Small intestine (tissue), 7 donors: ENCODE results near the gene CPNE6. TPM values are rescaled to one million over a fixed set of nuclear protein-coding genes. Genes with fewer than 3 reads are reported as not detected.
A peak's percentile ranks its signal among the peaks of the same experiment; 100 is the strongest.

Experiments used
- DNase-seq, 2 donors: peaks; one replicate each; pipeline versions ENCODE4 v3.0.0 to v3.0.0-alpha.2; 2013
- FAIRE-seq: peaks from 2 replicates; lab custom pipeline; 2012; peaks lifted over from hg19 to GRCh38; lab: Jason Lieb, UNC
- H3K27ac ChIP-seq, 3 donors: one replicate each; pipeline ENCODE4 v1.5.1; 2013; ENCODE audit warnings: low read length in 2 of 3, mild to moderate bottlenecking in 2 of 3, control low read depth in 1 of 3, inconsistent platforms in 1 of 3, low read depth in 1 of 3, moderate library complexity in 1 of 3
- H3K27me3 ChIP-seq, 3 donors: one replicate each; pipeline ENCODE4 v1.6.1; 2013; ENCODE audit warnings: low read length in 3 of 3, inconsistent platforms in 1 of 3; ENCODE audit not compliant: control insufficient read depth in 3 of 3, insufficient read depth in 3 of 3
- H3K36me3 ChIP-seq, 3 donors: one replicate each; pipeline ENCODE4 v1.6.1; 2013; ENCODE audit warnings: low read length in 3 of 3, inconsistent platforms in 1 of 3, low read depth in 1 of 3, mild to moderate bottlenecking in 1 of 3, moderate library complexity in 1 of 3; ENCODE audit not compliant: control insufficient read depth in 3 of 3, insufficient read depth in 2 of 3
- H3K4me1 ChIP-seq, 3 donors: one replicate each; pipeline ENCODE4 v1.6.1; 2013; ENCODE audit warnings: low read length in 2 of 3, inconsistent platforms in 1 of 3, low read depth in 1 of 3, mild to moderate bottlenecking in 1 of 3, moderate library complexity in 1 of 3; ENCODE audit not compliant: control insufficient read depth in 3 of 3, insufficient read depth in 2 of 3
- H3K4me3 ChIP-seq, 3 donors: one replicate each; pipeline ENCODE4 v1.5.1; 2013; ENCODE audit warnings: low read length in 3 of 3, control low read depth in 1 of 3, inconsistent platforms in 1 of 3, low read depth in 1 of 3, mild to moderate bottlenecking in 1 of 3, moderate library complexity in 1 of 3
- H3K9me3 ChIP-seq, 2 donors: one replicate each; pipeline ENCODE4 v1.6.1; 2013; ENCODE audit warnings: low read depth in 1 of 2, low read length in 1 of 2; ENCODE audit not compliant: control insufficient read depth in 2 of 2, insufficient read depth in 1 of 2
- WGBS, 3 donors: extraction: QIAGEN DNeasy Blood & Tissue Kit; methylation state at CpG; one replicate each; pipeline ENCODE4 v1.1.7; 2013; 5-methylcytosine and 5-hydroxymethylcytosine counted together
- polyA plus RNA-seq, 4 donors: library from polyadenylated mRNA; stranded (reverse) in 3 of 4; unstranded in 1 of 4; fragments of 200-250 nt in 3 of 4; fragments of 120-200 nt in 1 of 4; gene quantifications; one replicate each; pipeline versions ENCODE4 v1.2.1 to v1.2.3, GENCODE V29; 2013
- donor health status: healthy with polysubstance abuse.
- donor health status: control.
- donor health status: control.
- donor health status: Bipolar disorder and iron deficiency.
- donor health status: healthy.

CPNE6 gene
- polyA plus RNA-seq, 4 donors: 0.03 to 10.7 (median 4.2) TPM

- no peaks in the 10 kb centered on the region for H3K36me3 ChIP-seq
- FAIRE-seq (no peak), DNase-seq (peak; percentile 56 to 77)
- no peaks in the 10 kb centered on the region for H3K27me3 ChIP-seq
- peaks cover 4 to 54% (median 16%) of the 10 kb centered on the region in 3 donors for H3K4me1 ChIP-seq
- no peak overlapping the region for H3K4me3 ChIP-seq
- peak overlapping the region; percentile 49 to 94 (median 66) for H3K27ac ChIP-seq
- H3K9me3 ChIP-seq: no peaks in the 10 kb centered on the region
- 36 to 61% (median 45%) methylated on average over 11 of the region's 11 CpGs for WGBS, 3 donors
Observed at GRCh38 chr14:24075485-24076301, 4.3 kb downstream of the CPNE6 start.

- WGBS, 3 donors: 69 to 87% (median 73%) methylated on average over 10 of the region's 10 CpGs
- Histone ChIP-seq H3K36me3 (no peaks in the 10 kb centered on the region), H3K27me3 (no peaks in the 10 kb centered on the region), H3K4me3 (no peak overlapping the region), H3K27ac (peak overlapping the region in 1 of 3 donors; percentile 94), H3K9me3 (no peaks in the 10 kb centered on the region), H3K4me1 (peaks cover 4 to 57% (median 16%) of the 10 kb centered on the region in 3 donors)
- no peak for DNase-seq
- FAIRE-seq: no peak
Observed at GRCh38 chr14:24076302-24076601, 4.9 kb downstream of the CPNE6 start.

DNA sequence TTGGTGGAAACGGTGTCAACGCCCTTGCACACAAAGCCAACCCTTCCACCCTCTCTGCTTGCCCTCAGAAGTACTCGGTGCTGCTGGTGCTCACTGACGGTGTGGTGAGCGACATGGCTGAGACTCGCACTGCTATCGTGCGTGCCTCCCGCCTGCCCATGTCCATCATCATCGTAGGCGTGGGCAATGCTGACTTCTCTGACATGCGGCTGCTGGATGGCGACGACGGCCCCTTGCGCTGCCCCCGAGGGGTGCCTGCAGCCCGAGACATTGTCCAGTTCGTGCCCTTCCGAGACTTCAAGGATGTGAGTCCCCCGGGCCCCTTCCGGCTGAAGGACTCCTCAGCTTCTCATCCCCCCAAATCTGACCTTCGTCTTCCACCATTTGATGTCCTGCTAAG, 5.7 kb downstream of the CPNE6 start:
- peaks cover 4 to 53% (median 18%) of the 10 kb centered on the region in 3 donors for H3K4me1 ChIP-seq
- no peaks in the 10 kb centered on the region for H3K36me3 ChIP-seq
- 93 to 96% (median 94%) methylated on average over 23 of the region's 23 CpGs for WGBS, 3 donors
- DNase-seq: no peak
- no peak for FAIRE-seq
- H3K9me3 ChIP-seq: no peaks in the 10 kb centered on the region
- no peak overlapping the region for H3K27ac ChIP-seq
- H3K4me3 ChIP-seq: no peak overlapping the region
- H3K27me3 ChIP-seq: no peaks in the 10 kb centered on the region

DNA sequence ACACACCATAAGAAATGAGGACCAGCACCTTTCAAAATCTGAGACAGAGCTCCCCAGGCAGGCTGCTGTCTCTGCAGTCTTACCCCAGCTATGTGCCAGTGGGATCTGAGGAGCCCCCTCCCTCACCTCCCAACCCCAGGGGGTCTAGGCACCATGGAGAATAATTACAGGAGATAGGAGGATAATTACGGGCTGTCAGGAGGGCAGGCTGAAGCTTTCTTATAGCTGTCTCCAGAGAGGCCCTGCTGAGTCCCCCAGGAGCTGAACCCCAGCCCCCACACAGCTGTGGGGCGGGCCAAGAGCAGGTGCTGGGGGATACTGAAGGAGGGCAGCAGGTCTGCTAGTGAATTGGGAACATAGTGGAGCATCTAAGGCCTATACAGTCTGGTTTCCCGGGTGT, 6.8 kb downstream of the CPNE6 start:
- no peak for DNase-seq
- H3K27ac ChIP-seq: no peak overlapping the region
- no peak for FAIRE-seq
- H3K9me3 ChIP-seq: no peaks in the 10 kb centered on the region
- WGBS, 3 donors: 79 to 88% (median 80%) methylated on average over 3 of the region's 3 CpGs
- H3K27me3 ChIP-seq: no peaks in the 10 kb centered on the region
- H3K36me3 ChIP-seq: no peaks in the 10 kb centered on the region
- H3K4me1 ChIP-seq: peaks cover 4 to 45% (median 20%) of the 10 kb centered on the region in 3 donors
- no peak overlapping the region for H3K4me3 ChIP-seq

GRCh38 chr14:24079491-24080141, 8.3 kb downstream of the CPNE6 start:
- 90 to 93% (median 91%) methylated on average over 9 of the region's 9 CpGs for WGBS, 3 donors
- no peak for FAIRE-seq
- H3K27me3 ChIP-seq: no peaks in the 10 kb centered on the region
- peaks cover 0 to 31% (median 14%) of the 10 kb centered on the region in 3 donors for H3K4me1 ChIP-seq
- DNase-seq: no peak
- no peak overlapping the region for H3K4me3 ChIP-seq
- H3K9me3 ChIP-seq: no peaks in the 10 kb centered on the region
- no peaks in the 10 kb centered on the region for H3K36me3 ChIP-seq
- no peak overlapping the region for H3K27ac ChIP-seq

GRCh38 chr14:24080142-24080530, 8.8 kb downstream of the CPNE6 start:
- H3K36me3 ChIP-seq: no peaks in the 10 kb centered on the region
- WGBS, 3 donors: 76 to 79% (median 77%) methylated on average over 6 of the region's 6 CpGs
- no peaks in the 10 kb centered on the region for H3K9me3 ChIP-seq
- no peaks in the 10 kb centered on the region for H3K27me3 ChIP-seq
- peaks cover 0 to 25% (median 14%) of the 10 kb centered on the region in 3 donors for H3K4me1 ChIP-seq
- no peak for DNase-seq
- peak overlapping the region in 1 of 3 donors; percentile 97 for H3K27ac ChIP-seq
- FAIRE-seq: no peak
- H3K4me3 ChIP-seq: no peak overlapping the region

DNA sequence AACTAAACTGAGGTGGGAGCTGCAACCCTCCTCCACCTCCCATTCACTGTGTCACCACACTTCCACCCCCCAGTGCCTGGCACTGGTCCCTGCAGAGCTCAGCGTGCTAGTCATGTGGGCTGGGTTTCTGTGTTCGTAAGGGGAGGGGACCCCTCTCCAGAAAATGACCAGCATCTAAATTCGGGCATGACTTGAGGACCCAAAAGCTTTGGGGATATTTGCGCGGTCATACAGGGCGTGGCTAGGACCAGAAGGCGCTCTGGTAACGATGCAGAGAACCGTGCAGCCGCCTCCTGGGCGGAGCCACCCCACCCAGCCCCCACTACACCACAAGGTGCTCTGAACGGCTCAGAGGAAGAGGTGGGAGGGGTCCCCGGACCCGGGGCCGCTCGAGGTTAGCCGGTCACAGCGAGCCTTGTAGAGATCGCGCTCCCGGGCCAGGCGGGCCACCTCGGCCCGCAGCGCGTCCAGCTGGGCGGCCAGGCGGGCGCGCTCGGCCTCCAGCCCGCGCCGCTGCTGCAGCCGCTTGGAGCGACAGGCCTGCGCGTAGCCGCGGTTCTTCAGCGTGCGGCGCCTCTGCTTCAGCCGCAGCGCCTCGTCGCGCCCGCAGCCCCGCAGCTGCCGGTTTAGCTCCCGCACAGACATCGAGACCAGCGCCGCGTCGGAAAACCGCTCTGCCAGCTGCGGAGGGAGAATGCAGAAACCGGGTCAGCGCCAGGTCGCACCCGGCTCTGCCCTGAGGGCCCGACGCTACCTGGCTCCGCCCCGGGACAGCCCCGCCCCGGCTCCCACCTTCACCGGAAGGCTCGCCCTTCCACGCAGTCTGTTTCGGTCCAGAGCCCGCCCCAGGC, 9.8 kb downstream of the CPNE6 start:
- WGBS, 3 donors: 0% methylated on average over 55 to 74 of the region's 74 CpGs
- Histone ChIP-seq H3K4me3 (peak overlapping the region; percentile 52 to 77 (median 65)), H3K9me3 (no peaks in the 10 kb centered on the region), H3K27me3 (no peaks in the 10 kb centered on the region), H3K4me1 (peaks cover 0 to 16% (median 11%) of the 10 kb centered on the region in 3 donors), H3K27ac (peak overlapping the region; percentile 76 to 97 (median 89)), H3K36me3 (no peaks in the 10 kb centered on the region)
- FAIRE-seq (no peak), DNase-seq (peak; percentile 83 to 89)

DNA sequence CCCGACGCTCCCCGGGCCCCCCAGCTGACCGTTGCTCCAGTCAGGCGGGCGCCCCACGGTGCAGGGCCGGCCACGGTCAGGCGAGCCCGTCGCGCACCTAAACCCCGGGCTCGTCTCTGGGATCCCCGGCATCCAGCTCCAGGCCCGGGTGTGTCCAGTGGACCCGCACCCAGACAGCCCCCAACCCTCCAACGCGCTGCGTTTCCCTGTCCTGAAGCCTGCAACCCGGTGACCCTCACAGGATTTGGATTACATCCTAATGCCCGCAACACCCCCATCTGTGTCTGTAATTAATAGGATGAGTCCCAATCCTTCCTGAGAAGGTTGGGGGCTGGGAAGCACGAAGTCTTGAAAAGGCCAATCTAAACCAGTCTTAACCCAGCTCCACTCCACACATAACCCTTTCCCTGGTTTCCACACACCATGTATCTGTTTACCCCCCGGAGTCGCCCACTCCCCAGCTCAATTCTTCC, 10.4 kb downstream of the CPNE6 start:
- Histone ChIP-seq H3K4me1 (peaks cover 0 to 15% (median 9%) of the 10 kb centered on the region in 3 donors), H3K36me3 (no peaks in the 10 kb centered on the region), H3K4me3 (peak overlapping the region; percentile 52 to 77 (median 65)), H3K27me3 (no peaks in the 10 kb centered on the region), H3K27ac (peak overlapping the region; percentile 65 to 97 (median 76)), H3K9me3 (no peaks in the 10 kb centered on the region)
- DNase-seq (no peak), FAIRE-seq (no peak)
- 21 to 27% (median 22%) methylated on average over 17 to 26 of the region's 26 CpGs for WGBS, 3 donors
